Lung (tissue), 12 donors: ENCODE measurements around the gene CASP14. TPM values are rescaled to one million over a fixed set of nuclear protein-coding genes. Genes with fewer than 3 reads are reported as not detected.
"Not testable (repeated sequence)": the region's sequence is repeated elsewhere in the genome, so short reads cannot be mapped to it uniquely, and the experiment has no call there.

Source experiments
- ATAC-seq: fragments of 200-7000 bp; cut with Tn5 transposase; one replicate; pipeline ENCODE4 v1.9.1; 2020; ENCODE audit warnings: moderate number of reproducible peaks; ENCODE audit not compliant: insufficient read depth, low FRiP score
- DNase-seq, 3 donors: peaks; one replicate each; pipeline ENCODE4 v3.0.0-alpha.2; 2013 to 2017
- H3K27ac ChIP-seq, 2 donors: one replicate each; pipeline ENCODE4 v1.5.1; 2013; ENCODE audit warnings: mild to moderate bottlenecking in 2 of 2, moderate library complexity in 2 of 2, control low read depth in 1 of 2, inconsistent platforms in 1 of 2, low read depth in 1 of 2, low read length in 1 of 2
- H3K27me3 ChIP-seq, 3 donors: one replicate each; pipeline ENCODE4 v1.5.1; 2013; ENCODE audit warnings: low read length in 2 of 3; ENCODE audit not compliant: control insufficient read depth in 3 of 3, insufficient read depth in 3 of 3
- H3K36me3 ChIP-seq, 4 donors: one replicate each; pipeline ENCODE4 v1.5.1; 2013; ENCODE audit warnings: low read length in 4 of 4, mild to moderate bottlenecking in 1 of 4, moderate library complexity in 1 of 4; ENCODE audit not compliant: control insufficient read depth in 4 of 4, insufficient read depth in 4 of 4
- H3K4me1 ChIP-seq, 5 donors: one replicate each; pipeline ENCODE4 v1.5.1; 2013; ENCODE audit warnings: low read length in 5 of 5, mild to moderate bottlenecking in 2 of 5, moderate library complexity in 1 of 5; ENCODE audit not compliant: control insufficient read depth in 5 of 5, insufficient read depth in 5 of 5
- H3K4me3 ChIP-seq: one replicate; pipeline ENCODE4 v1.5.1; 2013; ENCODE audit warnings: mild to moderate bottlenecking, control low read depth, moderate library complexity
- H3K9ac ChIP-seq, 2 donors: one replicate each; pipeline ENCODE4 v1.5.1; 2013; ENCODE audit warnings: low read length in 2 of 2, control low read depth in 1 of 2; ENCODE audit not compliant: insufficient read depth in 1 of 2
- H3K9me3 ChIP-seq, 4 donors: one replicate each; pipeline ENCODE4 v1.5.1; 2013; ENCODE audit warnings: low read length in 3 of 4, mild to moderate bottlenecking in 1 of 4, moderate library complexity in 1 of 4; ENCODE audit not compliant: control insufficient read depth in 4 of 4, insufficient read depth in 3 of 4
- CTCF ChIP-seq: IDR thresholded peaks from 2 replicates; pipeline ENCODE4 v1.5.1; 2012; ENCODE audit warnings: mild to moderate bottlenecking; ENCODE audit errors: control extremely low read depth, extremely low read depth
- WGBS, 2 donors: extraction: QIAGEN DNeasy Blood & Tissue Kit; methylation state at CpG; one replicate each; pipeline ENCODE4 v1.1.7; 2013; 5-methylcytosine and 5-hydroxymethylcytosine counted together
- polyA plus RNA-seq, 2 donors: library from polyadenylated mRNA; stranded (reverse); fragments of 200-250 nt; gene quantifications; one replicate each; pipeline ENCODE4 v1.2.1, GENCODE V29; 2013
- total RNA-seq, 2 donors: library from RNA; depleted of rRNA in 1 of 2; stranded (reverse); fragments of >200 nt in 1 of 2; gene quantifications; one replicate each; pipeline ENCODE4 v1.2.1, GENCODE V29; 2014 to 2021
- donor health status: control.
- donor health status: control.
- donor health status: Bipolar disorder and iron deficiency.
- donor health status: healthy.
- donor health status: DM: yes; HTN: yes; CAD: no.

The CASP14 gene
- total and polyA plus RNA-seq, 4 donors: not detected

- Histone ChIP-seq H3K9me3 (no peaks in the 10 kb centered on the region), H3K9ac (no peak overlapping the region), H3K27ac (no peak overlapping the region), H3K27me3 (peaks cover 0 to 3% (median 0%) of the 10 kb centered on the region in 3 donors), H3K4me1 (no peaks in the 10 kb centered on the region), H3K36me3 (no peaks in the 10 kb centered on the region), H3K4me3 (no peak overlapping the region)
- WGBS, 2 donors: 89 to 90% methylated on average over 2 of the region's 2 CpGs
- DNase-seq (no peak), ATAC-seq (no peak)
- TF ChIP-seq CTCF: no peak
Observed at GRCh38 chr19:15050639-15051038, 1.4 kb downstream of the CASP14 start.

- Histone ChIP-seq H3K9me3 (peaks cover 0 to 3% (median 0%) of the 10 kb centered on the region in 4 donors), H3K9ac (no peak overlapping the region), H3K27ac (no peak overlapping the region), H3K36me3 (no peaks in the 10 kb centered on the region), H3K4me3 (no peak overlapping the region), H3K27me3 (peaks cover 0 to 12% (median 0%) of the 10 kb centered on the region in 3 donors), H3K4me1 (no peaks in the 10 kb centered on the region)
- no peak for TF ChIP-seq CTCF
- ATAC-seq: no peak
- no peak for DNase-seq
- WGBS, 2 donors: 76 to 86% methylated on average over 12 of the region's 12 CpGs
Observed at GRCh38 chr19:15062036-15062435, 12.8 kb downstream of the CASP14 start.

GRCh38 chr19:15070386-15070785 is 21.1 kb downstream of the CASP14 start:
- ATAC-seq: not testable (repeated sequence)

GRCh38 chr19:15072930-15073647 is 23.8 kb downstream of the CASP14 start:
- TF ChIP-seq CTCF: no peak
- no peaks in the 10 kb centered on the region for H3K4me1 ChIP-seq
- no peak overlapping the region for H3K27ac ChIP-seq
- 72 to 75% methylated on average over 23 of the region's 23 CpGs for WGBS, 2 donors
- H3K9me3 ChIP-seq: no peaks in the 10 kb centered on the region
- no peak for DNase-seq
- H3K27me3 ChIP-seq: peaks cover 0 to 2% (median 0%) of the 10 kb centered on the region in 3 donors
- H3K9ac ChIP-seq: no peak overlapping the region
- no peak for ATAC-seq
- no peaks in the 10 kb centered on the region for H3K36me3 ChIP-seq
- no peak overlapping the region for H3K4me3 ChIP-seq

More at GRCh38 chr19:15070386-15070785, 21.1 kb downstream of the CASP14 start:
- H3K9ac ChIP-seq, DNase-seq, H3K27ac ChIP-seq, H3K4me3 ChIP-seq, H3K9me3 ChIP-seq, H3K27me3 ChIP-seq, H3K4me1 ChIP-seq, H3K36me3 ChIP-seq: not testable (repeated sequence)
- 73 to 78% methylated on average over 4 of the region's 4 CpGs for WGBS, 2 donors
